ENCODE data around the gene CCDC7.
"Not testable (repeated sequence)": the region's sequence is repeated elsewhere in the genome, so short reads cannot be mapped to it uniquely, and the experiment has no call there.

Gene CCDC7

GRCh38 chr10:32445740-32446535 lies at the start of gene CCDC7:
TSS of gene CCDC7 (plus strand) at chr10:32446140. CDS start at chr10:32451643, 5,503 bp downstream.
- DNase-seq, result peak; percentile 71

- not testable (repeated sequence) for DNase-seq
These were observed 48.8 kb upstream of the CCDC7 start for GRCh38 chr10:32397163-32397562.

DNA sequence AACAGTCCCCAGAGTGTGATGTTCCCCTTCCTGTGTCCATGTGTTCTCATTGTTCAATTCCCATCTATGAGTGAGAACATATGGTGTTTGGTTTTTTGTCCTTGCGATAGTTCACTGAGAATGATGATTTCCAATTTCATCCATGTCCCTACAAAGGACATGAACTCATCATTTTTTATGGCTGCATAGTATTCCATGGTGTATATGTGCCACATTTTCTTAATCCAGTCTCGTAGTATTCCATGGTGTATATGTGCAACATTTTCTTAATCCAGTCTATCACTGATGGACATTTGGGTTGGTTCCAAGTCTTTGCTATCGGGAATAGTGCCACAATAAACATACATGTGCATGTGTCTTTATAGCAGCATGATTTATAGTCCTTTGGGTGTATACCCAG lies 46.2 kb upstream of the CCDC7 start:
- not testable (repeated sequence) for DNase-seq

DNA sequence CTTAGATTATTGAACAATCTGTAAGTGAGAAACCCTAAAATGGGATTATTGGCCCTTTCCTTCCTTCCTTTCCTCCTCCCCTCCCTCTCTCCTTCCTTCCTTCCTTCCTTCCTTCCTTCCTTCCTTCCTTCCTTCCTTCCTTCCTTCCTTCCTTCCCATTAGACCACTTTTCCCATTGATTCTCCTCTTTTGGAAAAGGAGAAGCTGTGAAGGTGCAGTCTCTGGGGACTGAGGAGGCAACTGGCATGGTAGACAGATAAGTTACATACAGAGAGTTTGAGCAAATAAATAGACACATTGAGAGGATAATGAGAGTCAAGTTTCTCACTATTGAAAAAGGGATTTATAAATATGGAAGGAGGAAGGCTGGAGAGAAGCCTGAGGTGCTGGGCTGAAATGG lies 45.0 kb upstream of the CCDC7 start:
- no peak for DNase-seq

- DNase-seq, result no peak
These were observed 43.4 kb upstream of the CCDC7 start for GRCh38 chr10:32402499-32402898.

- DNase-seq, result no peak
These were observed 42.8 kb upstream of the CCDC7 start for GRCh38 chr10:32403091-32403490.

- no peak for DNase-seq
These were observed 37.2 kb upstream of the CCDC7 start for GRCh38 chr10:32408690-32409089.

DNA sequence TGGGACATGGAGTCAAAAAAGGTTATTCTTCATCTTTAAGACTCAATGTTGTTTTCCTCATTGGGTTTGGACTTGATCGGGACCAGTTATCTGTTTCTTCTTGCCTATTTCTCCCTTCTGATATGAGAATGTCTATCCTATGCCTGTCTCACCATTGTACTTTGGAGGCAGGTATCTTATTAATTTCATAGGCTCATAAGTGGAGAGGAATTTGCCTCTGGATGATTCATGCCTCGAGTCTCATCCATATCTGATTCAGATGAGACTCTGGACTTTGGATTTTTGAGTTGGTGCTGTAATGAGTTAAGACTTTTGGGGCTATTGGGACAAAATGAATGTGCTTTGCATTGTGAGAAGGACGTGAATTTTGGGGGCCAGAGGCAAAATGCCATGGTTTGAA lies 36.2 kb upstream of the CCDC7 start:
- no peak for DNase-seq

DNA sequence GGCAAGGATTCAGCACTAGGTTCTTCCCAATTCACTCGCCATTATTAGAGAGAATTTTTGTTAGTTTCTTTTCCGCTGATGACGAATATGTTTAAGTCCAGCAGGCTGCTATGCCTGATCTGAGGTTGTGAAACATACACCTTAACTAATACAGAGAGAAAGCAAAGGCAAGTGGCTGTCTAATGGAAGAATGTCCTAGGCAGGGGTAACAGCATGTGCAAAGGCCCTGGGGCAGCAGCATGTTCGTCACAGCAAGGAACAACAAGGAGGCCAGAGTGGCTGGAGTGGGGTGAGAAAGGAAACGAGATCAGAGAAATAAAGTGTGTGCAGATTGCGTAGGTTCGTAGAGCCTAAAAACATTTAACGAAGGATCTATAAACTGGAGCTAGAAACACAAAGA lies 35.4 kb upstream of the CCDC7 start:
- DNase-seq, result no peak

- no peak for DNase-seq
These were observed 34.0 kb upstream of the CCDC7 start for GRCh38 chr10:32411797-32412498.

GRCh38 chr10:32412499-32412853 lies 33.5 kb upstream of the CCDC7 start:
- DNase-seq, result no peak

- no peak for DNase-seq
These were observed 32.4 kb upstream of the CCDC7 start for GRCh38 chr10:32413513-32413912.

DNA sequence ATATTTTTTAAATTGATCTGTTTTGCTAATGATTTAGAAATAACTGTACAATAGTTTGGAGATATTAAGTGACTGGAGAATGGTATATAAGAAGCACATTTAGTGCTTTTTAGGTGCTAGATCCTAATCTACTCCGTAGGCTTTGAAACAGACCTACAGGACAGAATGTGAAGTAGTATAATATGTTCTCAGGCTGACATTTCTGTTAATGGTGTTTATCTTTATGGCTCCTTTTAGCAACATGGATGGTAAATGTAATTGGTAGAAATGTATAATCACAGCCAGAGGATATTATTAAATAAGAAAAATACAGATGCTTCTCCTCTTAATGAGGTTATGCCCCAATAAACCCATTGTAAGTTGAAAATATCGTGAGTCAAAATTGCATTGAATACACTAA lies 30.6 kb upstream of the CCDC7 start:
- DNase-seq, result no peak

DNA sequence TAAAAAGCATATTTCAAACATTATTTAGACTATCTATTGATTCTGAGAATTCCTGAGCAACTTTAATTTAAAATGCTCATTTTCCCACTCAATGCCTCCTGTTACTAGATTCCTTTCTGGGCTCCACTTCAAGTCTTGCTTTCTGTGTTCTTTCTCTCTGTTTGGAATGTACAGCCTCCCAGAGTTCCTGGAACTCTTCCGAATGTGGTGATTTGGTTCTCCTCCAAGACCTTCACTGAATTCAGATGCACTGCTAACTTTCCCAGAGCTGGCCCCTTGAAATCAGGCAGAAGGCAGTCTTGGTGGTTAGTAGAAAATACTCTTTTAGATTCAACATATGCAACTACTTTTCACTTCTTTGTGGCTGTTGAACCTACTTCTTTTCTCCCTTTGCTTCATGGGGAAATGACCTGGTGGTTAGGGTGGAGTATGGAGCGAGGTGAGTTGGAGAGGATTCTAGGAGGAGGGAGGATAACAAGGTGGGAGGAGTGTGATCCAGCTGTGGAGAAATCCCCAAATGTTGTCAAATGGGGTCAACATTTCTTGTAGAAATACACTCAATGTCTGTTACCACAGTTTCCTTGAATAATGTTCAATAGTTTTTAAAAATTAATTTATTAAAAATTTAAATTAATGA lies 27.9 kb upstream of the CCDC7 start:
- DNase-seq, result no peak

DNA sequence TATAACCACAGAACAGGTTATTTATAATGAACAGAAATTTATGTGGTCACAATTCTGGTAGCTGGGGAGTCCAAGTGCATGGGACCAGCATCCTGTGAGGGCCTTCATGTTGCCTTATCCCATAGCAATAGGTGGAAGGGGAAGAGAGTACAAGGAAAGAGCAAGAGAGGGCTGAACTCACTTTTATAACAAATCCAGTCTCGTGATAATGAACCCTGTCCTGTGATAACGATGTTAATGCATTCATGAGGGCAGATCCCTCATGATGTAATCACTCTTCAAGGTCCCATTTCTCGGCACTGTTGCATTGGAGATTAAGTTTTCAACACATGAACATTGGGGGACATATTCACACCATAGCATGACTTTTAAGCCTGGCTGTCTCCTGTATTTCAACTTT lies 27.4 kb upstream of the CCDC7 start:
- DNase-seq, result no peak

DNA sequence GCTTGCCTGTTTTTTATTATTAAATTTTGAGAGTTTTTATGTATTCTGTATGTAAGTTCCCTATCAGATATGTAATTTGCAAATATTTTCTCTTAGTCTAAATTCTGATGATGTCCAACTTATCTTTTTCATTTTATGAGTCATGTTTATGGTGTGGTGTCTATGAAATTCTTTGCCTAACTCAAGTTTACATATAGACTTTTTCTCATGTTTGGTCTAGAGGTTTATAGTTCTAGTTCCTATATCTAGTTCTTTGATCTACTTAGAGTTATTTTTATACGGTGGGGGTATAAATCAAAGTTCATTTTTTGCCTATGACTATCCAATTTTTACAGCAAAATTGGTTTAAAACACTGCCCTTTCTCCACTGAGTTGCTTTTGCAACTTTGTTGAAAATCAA lies 26.3 kb upstream of the CCDC7 start:
- DNase-seq, result no peak

DNA sequence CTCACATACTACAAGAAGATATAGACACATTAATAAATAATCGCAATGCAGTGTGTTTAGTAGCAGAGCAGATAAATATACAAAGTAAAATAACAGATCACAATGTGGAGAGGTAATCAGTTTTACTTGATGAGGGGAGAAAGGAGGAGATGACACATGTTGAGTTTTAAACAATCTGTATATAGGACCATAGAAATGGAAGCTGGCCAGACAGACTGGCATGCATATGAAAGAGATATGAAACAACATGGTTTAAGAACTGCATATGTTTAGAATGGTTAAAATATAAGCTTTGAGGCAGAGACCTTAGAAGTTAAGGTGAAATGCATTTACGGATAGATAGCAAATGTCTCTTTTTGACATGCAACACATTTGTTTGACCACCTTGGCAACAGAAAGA lies 19.8 kb upstream of the CCDC7 start:
- DNase-seq, result no peak

DNA sequence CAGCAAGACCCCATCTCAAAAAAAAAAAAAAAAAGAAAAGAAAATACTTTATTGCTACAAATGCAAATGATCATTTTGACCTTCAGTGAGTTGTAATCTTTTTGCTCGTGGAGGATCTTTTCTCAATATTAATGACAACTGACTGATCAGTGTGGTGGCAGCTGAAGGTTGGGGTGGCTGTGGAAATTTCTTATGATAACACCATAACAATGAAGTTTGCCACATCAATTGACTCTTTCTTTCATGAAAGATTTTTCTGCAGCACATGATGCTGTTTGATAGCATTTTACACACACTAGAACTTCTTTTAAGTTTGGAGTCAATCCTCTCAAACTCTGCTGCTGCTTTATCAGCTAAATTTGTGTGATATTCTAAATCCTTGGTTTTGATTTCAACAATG lies 12.4 kb upstream of the CCDC7 start:
- no peak for DNase-seq

DNA sequence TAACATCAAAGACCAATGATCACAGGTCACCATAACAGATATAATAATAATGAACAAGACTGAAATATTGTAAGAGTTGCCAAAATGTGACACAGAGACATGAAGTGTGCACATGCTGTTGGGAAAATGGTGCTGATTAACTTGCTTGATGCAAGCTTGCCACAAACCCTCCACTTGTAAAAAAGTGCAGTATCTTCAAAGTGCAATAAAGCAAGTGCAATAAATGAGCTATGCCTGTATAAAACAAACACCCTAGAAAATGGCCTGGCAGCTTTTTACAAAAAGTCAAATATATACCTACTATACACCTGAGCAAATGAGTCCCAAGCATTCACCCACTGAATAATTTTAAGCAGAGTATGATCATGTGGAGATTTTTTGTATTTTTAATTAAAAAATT lies 9.7 kb upstream of the CCDC7 start:
- DNase-seq, result no peak

DNA sequence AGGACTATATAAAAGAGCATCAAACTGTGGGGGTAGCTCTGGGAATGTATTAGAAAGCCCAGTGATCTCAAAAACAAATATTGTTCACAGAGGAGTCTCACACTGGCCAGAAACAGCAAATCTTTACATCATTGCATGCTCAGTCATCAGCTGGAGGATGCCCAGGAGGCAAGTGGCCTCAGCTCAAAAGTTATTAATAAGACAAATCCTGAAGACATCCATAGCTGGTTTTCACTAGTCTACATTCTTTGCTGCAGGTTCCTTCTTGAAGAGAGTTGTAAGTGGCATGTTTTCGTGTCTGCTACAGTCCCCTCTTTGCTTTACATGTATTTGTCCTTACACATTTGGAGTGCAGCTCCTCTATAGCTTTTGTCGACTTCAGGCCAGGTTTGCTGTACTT lies 8.6 kb upstream of the CCDC7 start:
- DNase-seq, result no peak

DNA sequence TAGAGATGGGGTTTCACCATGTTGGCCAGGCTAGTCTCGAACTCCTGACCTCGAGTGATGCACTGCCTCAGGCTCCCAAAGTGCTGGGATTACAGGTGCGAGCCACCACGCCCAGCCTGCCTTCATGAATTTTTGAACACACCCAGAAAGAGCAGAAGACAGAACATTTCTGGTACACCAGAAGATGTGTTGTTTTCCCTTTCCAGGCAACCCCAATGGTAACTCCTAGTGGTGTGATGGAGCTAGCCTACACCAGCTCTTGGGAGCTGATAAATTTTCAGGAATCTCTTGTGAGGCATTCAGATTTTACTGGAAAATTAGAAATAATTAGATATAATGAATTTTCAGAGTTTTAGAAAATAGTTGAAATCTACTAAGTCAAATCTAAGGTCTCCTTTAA lies 904 bp upstream of the CCDC7 start:
- no peak for DNase-seq

DNA sequence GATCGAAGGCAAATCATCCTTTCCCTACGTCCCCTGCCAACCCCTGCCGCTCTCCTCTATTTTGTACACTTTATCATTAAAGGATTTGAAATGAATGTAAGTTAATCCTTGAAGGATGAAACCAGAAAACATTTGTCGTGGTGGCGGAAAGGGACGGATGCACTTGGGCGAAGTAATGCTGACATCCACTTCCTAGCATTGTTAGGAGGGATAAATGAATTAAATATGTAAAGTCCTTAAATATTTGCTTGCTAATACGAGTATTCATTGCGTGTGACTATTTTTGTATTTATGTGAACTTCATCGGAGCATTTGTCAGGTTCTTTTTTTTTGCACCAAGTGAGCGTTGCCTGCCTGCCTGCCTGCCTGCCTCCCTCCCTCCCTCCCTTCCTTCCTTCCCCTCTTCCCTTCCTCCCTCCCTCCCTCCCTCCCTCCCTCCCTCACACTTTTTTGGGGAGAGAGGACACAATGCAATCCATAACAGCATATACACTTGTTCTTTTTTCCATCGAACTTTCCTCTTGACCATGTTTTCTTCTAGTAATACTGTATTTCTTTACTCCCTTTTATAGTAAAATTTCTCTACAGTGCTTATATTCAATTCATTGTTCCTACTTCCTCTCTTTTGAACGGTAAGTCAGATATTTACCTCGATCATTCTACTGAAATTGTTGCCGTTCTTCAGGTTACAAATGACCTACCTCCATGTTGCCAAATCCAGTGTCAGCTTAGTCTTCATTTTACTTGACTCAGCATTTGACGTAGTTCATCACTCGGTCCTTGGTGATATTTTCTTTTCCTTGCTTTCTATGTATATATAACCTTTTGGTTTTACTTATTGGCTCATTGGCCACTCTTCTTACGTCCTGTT lies 831 bp downstream of the CCDC7 start:
- no peak for DNase-seq

GRCh38 chr10:32454148-32454547 lies 8.2 kb downstream of the CCDC7 start:
- no peak for DNase-seq
